ENCODE results near the gene CCP110.

Gene CCP110

GRCh38 chr16:19513377-19514053 lies 10.2 kb upstream of the CCP110 start:
- Histone ChIP-seq H3K9me3 (ENCODE audit: severe bottlenecking) (no peaks in the 10 kb centered on the region), H3K4me3 (ENCODE audit: low read depth, low read length) (no peak overlapping the region), H3K36me3 (peaks cover 48% of the 10 kb centered on the region), H3K27ac (no peak overlapping the region), H3K27me3 (ENCODE audit: insufficient read depth, low read depth, severe bottlenecking) (no peaks in the 10 kb centered on the region)
- DNase-seq: no peak
- TF ChIP-seq CTCF (IDR thresholded peaks at IDR 0.05; ENCODE audit: low read depth, low read length): no peak

- no peak for DNase-seq
- no peak for TF ChIP-seq CTCF (IDR thresholded peaks at IDR 0.05; ENCODE audit: low read depth, low read length)
- Histone ChIP-seq H3K27me3 (ENCODE audit: insufficient read depth, low read depth, severe bottlenecking) (no peaks in the 10 kb centered on the region), H3K27ac (no peak overlapping the region), H3K9me3 (ENCODE audit: severe bottlenecking) (no peaks in the 10 kb centered on the region), H3K36me3 (peaks cover 48% of the 10 kb centered on the region), H3K4me3 (ENCODE audit: low read depth, low read length) (no peak overlapping the region)
Measured at GRCh38 chr16:19515757-19516156, 8.0 kb upstream of the CCP110 start.

- H3K27ac ChIP-seq: no peak overlapping the region
- peaks cover 48% of the 10 kb centered on the region for H3K36me3 ChIP-seq
- no peak overlapping the region for H3K4me3 ChIP-seq (ENCODE audit: low read depth, low read length)
Measured at GRCh38 chr16:19517424-19518089, 6.2 kb upstream of the CCP110 start.

GRCh38 chr16:19518388-19518787 lies 5.4 kb upstream of the CCP110 start:
- Histone ChIP-seq H3K4me3 (ENCODE audit: low read depth, low read length) (no peak overlapping the region), H3K9me3 (ENCODE audit: severe bottlenecking) (no peaks in the 10 kb centered on the region), H3K27me3 (ENCODE audit: insufficient read depth, low read depth, severe bottlenecking) (no peaks in the 10 kb centered on the region), H3K36me3 (peaks cover 39% of the 10 kb centered on the region), H3K27ac (no peak overlapping the region)
- TF ChIP-seq CTCF (IDR thresholded peaks at IDR 0.05; ENCODE audit: low read depth, low read length): no peak
- DNase-seq: no peak

More at GRCh38 chr16:19517424-19518089, 6.2 kb upstream of the CCP110 start:
- H3K27me3 ChIP-seq (ENCODE audit: insufficient read depth, low read depth, severe bottlenecking): no peaks in the 10 kb centered on the region
- no peaks in the 10 kb centered on the region for H3K9me3 ChIP-seq (ENCODE audit: severe bottlenecking)
- DNase-seq: no peak
- no peak for TF ChIP-seq CTCF (IDR thresholded peaks at IDR 0.05; ENCODE audit: low read depth, low read length)

GRCh38 chr16:19520861-19521331 lies 2.8 kb upstream of the CCP110 start:
- no peak for TF ChIP-seq CTCF (IDR thresholded peaks at IDR 0.05; ENCODE audit: low read depth, low read length)
- Histone ChIP-seq H3K27ac (0 out of 2 replicates have a peak overlapping the region, but pooled peaks have one; percentile 69), H3K27me3 (ENCODE audit: insufficient read depth, low read depth, severe bottlenecking) (no peaks in the 10 kb centered on the region), H3K36me3 (peaks cover 26% of the 10 kb centered on the region), H3K4me3 (ENCODE audit: low read depth, low read length) (peak overlapping the region; percentile 80), H3K9me3 (ENCODE audit: severe bottlenecking) (no peaks in the 10 kb centered on the region)
- DNase-seq: no peak
